GM18858 (cell line): ENCODE measurements around the gene NR2C1.
A peak's percentile ranks its signal among the peaks of the same experiment; 100 is the strongest.
"Not testable (repeated sequence)": the region's sequence is repeated elsewhere in the genome, so short reads cannot be mapped to it uniquely, and the experiment has no call there.

Source experiments
- ATAC-seq: cut with Tn5 transposase; IDR thresholded peaks from one replicate; pipeline ENCODE4 v1.9.1; 2021; ENCODE audit not compliant: unreplicated experiment

The NR2C1 gene

GRCh38 chr12:95003213-95003920 is 70.1 kb downstream of the NR2C1 start, which contains the start of gene NDUFA12:
Gene NDUFA12, minus strand, starts transcription at chr12:95003697. Its CDS starts 17 bp downstream, at chr12:95003680.
- peak; percentile 95 for ATAC-seq

GRCh38 chr12:95002754-95003153 is 70.7 kb downstream of the NR2C1 start:
- ATAC-seq: no peak

- no peak for ATAC-seq
These were observed 75.1 kb downstream of the NR2C1 start for GRCh38 chr12:94998326-94998725.

- ATAC-seq: no peak
These were observed 75.7 kb downstream of the NR2C1 start for GRCh38 chr12:94997726-94998125.

- no peak for ATAC-seq
These were observed 76.4 kb downstream of the NR2C1 start for GRCh38 chr12:94997061-94997460.

GRCh38 chr12:94994312-94994711 is 79.1 kb downstream of the NR2C1 start:
- no peak for ATAC-seq

- ATAC-seq: not testable (repeated sequence)
These were observed 79.6 kb downstream of the NR2C1 start for GRCh38 chr12:94993855-94994254.

- ATAC-seq: no peak
These were observed 83.2 kb downstream of the NR2C1 start for GRCh38 chr12:94990222-94990621.

GRCh38 chr12:94988471-94988870 is 84.9 kb downstream of the NR2C1 start:
- no peak for ATAC-seq

GRCh38 chr12:94987801-94988200 is 85.6 kb downstream of the NR2C1 start:
- ATAC-seq: no peak

GRCh38 chr12:94987076-94987669 is 86.2 kb downstream of the NR2C1 start:
- no peak for ATAC-seq

GRCh38 chr12:94985099-94985498 is 88.3 kb downstream of the NR2C1 start:
- ATAC-seq: not testable (repeated sequence)

GRCh38 chr12:94983321-94983720 is 90.1 kb downstream of the NR2C1 start:
- no peak for ATAC-seq

- no peak for ATAC-seq
These were observed 91.0 kb downstream of the NR2C1 start for GRCh38 chr12:94982456-94982855.

- ATAC-seq: no peak
These were observed 92.8 kb downstream of the NR2C1 start for GRCh38 chr12:94980577-94980976.

- ATAC-seq: no peak
These were observed 93.5 kb downstream of the NR2C1 start for GRCh38 chr12:94979941-94980340.

GRCh38 chr12:94977766-94978468 is 95.5 kb downstream of the NR2C1 start:
- no peak for ATAC-seq

- ATAC-seq: no peak
These were observed 100.2 kb downstream of the NR2C1 start for GRCh38 chr12:94973221-94973620.

- ATAC-seq: no peak
These were observed 100.6 kb downstream of the NR2C1 start for GRCh38 chr12:94972795-94973194.

GRCh38 chr12:94971923-94972322 is 101.5 kb downstream of the NR2C1 start:
- ATAC-seq: no peak

- no peak for ATAC-seq
These were observed 102.9 kb downstream of the NR2C1 start for GRCh38 chr12:94970560-94970959.
